ENCODE results near the gene ALCAM.

Gene ALCAM

DNA sequence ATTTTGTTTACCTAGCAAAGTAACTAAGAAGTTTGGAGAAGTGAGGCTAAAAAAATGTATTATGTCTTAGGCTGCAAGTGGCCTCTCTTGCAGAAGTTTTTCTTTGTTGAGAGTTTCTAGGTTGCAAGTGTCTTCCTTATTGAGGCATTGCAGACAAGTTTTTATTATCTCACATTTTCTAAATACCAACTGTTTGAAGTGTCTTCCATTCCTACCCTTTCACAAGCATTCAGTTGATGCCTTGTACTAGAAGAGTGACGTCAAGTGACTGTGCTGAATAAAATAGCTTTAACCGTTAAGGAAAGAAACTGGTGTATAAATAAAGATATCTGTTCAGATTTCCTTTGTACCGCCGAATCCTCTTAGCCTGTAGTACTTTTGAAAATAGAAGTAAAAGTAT lies 123.3 kb downstream of the ALCAM start:
- no peak for DNase-seq (ENCODE audit: low read depth)

DNA sequence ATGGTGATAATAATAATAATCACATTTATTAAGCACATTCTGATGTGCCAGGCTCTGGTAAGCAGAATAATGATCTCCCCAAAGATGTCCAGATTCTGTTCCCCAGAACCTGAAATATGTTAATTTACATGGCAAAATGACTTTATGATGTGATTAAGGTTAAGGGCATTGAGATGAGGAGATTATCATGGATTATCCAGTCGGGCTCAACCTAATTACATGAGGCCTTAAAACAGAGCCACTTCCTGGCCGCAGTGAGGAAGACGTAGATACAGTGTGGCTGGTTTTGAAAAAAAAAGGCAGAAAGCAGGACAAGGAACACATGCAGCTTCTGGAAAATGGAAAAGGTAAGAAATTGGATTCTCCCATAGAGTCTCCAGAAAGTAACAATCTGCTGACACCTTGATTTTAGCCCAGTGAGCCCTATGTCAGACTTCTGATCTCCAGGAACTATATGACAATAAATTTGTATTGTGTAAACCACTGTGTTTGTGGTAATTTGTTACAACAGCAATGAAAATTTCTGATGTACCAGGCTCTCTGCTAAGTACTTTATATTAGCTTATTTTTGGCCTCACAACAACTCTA lies 126.7 kb downstream of the ALCAM start:
- no peak for DNase-seq (ENCODE audit: low read depth)

GRCh38 chr3:105495021-105495420 lies 128.3 kb downstream of the ALCAM start:
- no peak for DNase-seq (ENCODE audit: low read depth)

- no peak for DNase-seq (ENCODE audit: low read depth)
Measured at GRCh38 chr3:105496343-105496742, 129.6 kb downstream of the ALCAM start.

DNA sequence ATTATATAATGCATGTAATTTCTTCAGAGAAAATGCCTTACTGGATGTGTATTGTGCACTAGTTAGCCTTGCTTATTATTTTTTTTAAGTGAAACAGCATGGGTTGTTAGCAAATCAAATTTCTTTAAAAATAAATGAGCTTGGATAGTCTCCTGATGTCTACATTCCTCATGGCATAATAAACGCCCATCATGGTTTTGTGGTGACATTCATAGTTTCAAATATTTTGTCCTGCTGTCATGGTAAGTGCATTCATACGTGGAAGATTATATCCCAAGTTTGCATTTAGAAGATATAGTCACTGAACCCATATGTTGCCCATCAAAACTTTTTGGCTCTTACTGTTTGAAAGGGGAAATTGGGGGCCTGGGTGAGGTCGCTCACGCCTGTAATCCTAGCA lies 130.7 kb downstream of the ALCAM start:
- DNase-seq (ENCODE audit: low read depth) = no peak

DNA sequence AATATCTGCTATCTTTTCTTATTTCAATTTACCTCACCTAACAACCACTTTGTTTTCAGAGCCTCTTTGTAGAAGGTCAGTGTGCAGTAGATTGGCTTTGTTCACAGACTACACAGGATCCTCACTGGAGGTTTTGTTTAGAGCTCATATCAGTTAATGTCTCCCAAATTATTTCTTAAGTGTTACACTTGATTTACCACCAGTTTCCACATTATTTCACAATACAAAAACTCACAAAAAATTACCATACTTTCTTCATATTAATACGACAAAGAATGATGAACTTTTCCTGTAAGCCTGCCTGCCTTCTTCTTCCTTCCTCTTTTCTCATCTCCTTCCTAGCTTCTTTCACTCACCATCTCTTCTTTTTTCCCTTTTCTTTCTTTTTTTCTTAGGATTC lies 133.3 kb downstream of the ALCAM start:
- DNase-seq (ENCODE audit: low read depth) = no peak

GRCh38 chr3:105502333-105502732 lies 135.6 kb downstream of the ALCAM start:
- no peak for DNase-seq (ENCODE audit: low read depth)

GRCh38 chr3:105503191-105503593 lies 136.5 kb downstream of the ALCAM start:
- DNase-seq (ENCODE audit: low read depth) = no peak

DNA sequence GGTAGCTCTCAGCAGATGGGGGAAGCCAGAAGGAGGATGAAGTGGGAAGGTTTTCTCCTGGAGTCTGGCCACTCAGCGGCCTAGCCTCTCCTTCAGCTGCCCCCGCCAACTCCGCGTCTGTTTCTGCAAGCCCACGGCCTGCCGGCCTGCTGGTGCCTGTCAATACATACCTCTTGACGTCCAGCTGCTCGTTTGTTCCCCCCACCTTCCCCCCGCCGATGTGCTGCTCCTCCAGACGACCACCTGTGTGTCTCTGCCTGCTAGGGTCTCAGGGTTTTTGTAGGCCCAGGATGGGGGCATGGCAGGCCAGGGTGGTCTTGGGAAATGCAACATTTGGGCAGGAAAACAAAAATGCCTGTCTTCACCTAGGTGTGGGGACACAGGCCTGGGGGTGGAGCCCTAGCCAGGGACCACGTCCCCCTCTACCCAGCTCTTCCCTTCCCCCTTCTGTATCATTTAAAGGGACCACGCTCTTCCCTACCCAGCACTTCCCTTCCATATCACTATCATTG lies 137.8 kb downstream of the ALCAM start:
- DNase-seq (ENCODE audit: low read depth) = no peak

GRCh38 chr3:105505170-105505569 lies 138.5 kb downstream of the ALCAM start:
- no peak for DNase-seq (ENCODE audit: low read depth)

GRCh38 chr3:105511031-105511430 lies 144.3 kb downstream of the ALCAM start:
- no peak for DNase-seq (ENCODE audit: low read depth)

DNA sequence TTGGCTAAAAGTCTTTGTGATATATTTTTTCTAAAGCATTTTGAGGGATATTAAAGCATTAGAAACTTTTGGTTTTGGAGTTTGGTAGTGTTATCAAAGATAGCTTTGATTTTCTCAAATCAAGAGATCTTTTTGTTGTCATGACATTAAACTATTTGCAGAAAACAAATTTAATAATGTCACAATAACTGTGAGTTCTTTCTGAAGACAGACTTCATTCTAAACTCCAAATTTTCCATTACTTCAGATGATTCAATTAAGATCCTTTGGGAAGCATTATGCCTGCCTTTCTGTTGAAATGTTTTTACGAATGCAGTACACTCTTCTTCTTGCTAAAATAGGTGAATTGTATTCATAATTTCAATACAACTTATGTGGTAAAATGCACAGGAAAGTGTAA lies 145.4 kb downstream of the ALCAM start:
- DNase-seq (ENCODE audit: low read depth) = no peak

- no peak for DNase-seq (ENCODE audit: low read depth)
Measured at GRCh38 chr3:105513042-105513441, 146.3 kb downstream of the ALCAM start.

DNA sequence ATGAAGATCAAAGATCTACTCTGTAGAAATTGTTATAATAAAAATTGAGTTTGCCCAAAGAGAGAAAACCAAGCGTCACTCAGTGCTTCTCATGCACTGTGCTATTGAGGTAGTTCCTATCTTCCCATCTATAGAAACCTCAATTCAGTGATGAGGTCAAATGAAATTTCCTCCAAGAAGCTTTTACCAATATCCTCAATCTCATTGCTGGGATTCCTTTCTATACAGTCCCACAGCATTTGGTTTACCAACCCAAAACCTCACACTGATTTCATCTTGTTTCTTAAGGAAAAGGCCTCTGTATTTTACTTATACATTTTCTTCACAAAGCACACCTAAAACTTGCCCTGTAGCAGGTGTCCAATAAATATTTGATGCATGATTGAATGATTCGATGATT lies 147.2 kb downstream of the ALCAM start:
- no peak for DNase-seq (ENCODE audit: low read depth)

- DNase-seq (ENCODE audit: low read depth) = no peak
Measured at GRCh38 chr3:105515372-105515771, 148.7 kb downstream of the ALCAM start.

DNA sequence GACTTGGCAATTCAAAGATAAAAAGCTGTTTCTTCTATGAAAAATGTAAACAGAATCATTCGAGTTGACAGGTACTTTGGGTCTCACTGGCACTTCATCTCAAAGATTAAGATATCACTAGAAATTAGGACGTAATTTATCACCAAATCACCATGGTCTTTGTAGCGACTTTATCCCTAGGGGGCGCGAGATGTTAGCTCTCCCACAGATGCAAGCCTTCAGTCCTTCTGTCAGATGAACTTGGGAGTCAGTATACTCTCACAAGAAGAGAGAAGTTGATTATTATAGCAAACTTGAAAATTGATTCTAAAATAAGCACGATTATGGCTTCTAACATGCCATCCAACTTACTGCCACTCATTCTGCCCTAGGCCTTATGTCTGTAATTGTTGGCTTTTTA lies 150.3 kb downstream of the ALCAM start:
- DNase-seq (ENCODE audit: low read depth) = no peak

GRCh38 chr3:105518203-105518602 lies 151.5 kb downstream of the ALCAM start:
- no peak for DNase-seq (ENCODE audit: low read depth)

- DNase-seq (ENCODE audit: low read depth) = no peak
Measured at GRCh38 chr3:105518806-105519418, 152.2 kb downstream of the ALCAM start.

DNA sequence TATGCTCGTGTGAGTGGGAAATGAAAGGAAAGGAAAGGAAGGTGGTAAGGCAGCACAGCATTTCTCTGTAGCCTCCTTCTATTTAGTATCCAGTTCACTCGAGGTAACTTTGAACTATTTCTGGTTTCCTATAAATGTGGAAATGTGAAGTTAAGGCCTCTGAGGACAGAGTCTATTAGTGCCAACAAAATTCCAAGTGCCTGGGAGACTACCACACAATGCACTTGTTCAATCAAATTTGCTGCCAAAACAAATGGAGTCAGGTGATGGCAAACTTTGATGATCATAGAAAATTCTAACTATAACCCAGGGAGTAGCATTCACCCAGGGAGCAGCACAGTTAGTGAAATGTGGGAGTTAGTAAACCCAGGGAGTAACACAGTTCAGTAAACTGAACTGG lies 155.1 kb downstream of the ALCAM start:
- no peak for DNase-seq (ENCODE audit: low read depth)

GRCh38 chr3:105523501-105523900 lies 156.8 kb downstream of the ALCAM start:
- DNase-seq (ENCODE audit: low read depth) = no peak

DNA sequence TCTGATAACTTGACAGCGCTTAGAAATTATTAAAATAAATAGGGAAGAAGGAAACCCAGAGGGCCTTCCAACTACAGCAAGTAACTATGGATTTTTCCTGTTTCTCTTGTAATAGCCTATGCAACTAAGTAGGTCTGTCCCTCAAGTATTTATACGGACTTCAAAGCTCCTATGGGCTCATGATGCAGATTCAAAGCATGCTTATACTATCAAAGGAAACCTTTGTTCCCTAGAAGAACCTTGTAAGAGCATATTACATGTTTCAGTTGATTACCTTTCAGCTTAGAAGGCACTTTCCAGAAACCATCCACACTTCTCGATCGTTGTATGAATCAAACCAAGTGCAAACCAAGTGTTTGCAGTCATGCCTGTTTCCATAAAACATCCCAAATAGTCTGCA lies 158.8 kb downstream of the ALCAM start:
- no peak for DNase-seq (ENCODE audit: low read depth)

- no peak for DNase-seq (ENCODE audit: low read depth)
Measured at GRCh38 chr3:105526360-105527111, 159.8 kb downstream of the ALCAM start.

DNA sequence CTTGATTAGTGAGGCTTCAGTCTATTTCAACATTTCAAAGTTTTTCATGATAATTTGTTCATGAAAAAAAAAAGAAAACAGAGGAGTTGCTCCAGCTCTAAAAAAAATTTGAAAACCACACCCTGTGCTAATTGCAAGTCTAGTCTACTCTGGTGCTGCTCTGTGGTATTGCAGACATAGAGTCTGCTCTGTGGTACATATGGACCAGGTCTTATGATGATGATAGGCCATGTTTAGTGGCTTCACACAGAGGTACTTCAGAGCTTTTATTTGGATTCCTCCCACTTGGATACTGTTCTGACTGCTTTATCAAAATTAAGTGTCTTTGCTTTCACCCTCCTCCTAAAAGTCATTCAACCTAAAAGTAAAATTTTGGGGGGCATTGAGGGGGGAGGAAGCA lies 160.8 kb downstream of the ALCAM start:
- DNase-seq (ENCODE audit: low read depth) = no peak

All from T-helper 22 cell (primary cell).